ENCODE results near the gene SLC25A51. TPM values are rescaled to one million over a fixed set of nuclear protein-coding genes. Genes with fewer than 3 reads are reported as not detected.

SLC25A51 gene
- total and polyA plus RNA-seq, 2 experiments from 2014 or later, result 5.3 to 22.0 TPM

GRCh38 chr9:37892063-37892462, 11.9 kb downstream of the SLC25A51 start:
- H3K4me1 ChIP-seq (ENCODE audit: insufficient read depth), result no peaks in the 10 kb centered on the region
- Mint-ChIP-seq H3K27ac (no peak overlapping the region), H3K4me3 (no peak overlapping the region), H3K9me3 (no peaks in the 10 kb centered on the region), H3K36me3 (ENCODE audit: low read depth) (peaks cover 59% of the 10 kb centered on the region), H3K4me1 (no peaks in the 10 kb centered on the region), H3K27me3 (ENCODE audit: insufficient read depth, low read depth, poor library complexity) (no peaks in the 10 kb centered on the region)
- no peak for DNase-seq (ENCODE audit: low spot score)
- 0 out of 2 replicates have a peak, but pooled peaks cover under 1% of the 10 kb centered on the region for H4K20me1 ChIP-seq (replicated peaks; ENCODE audit: insufficient read depth)
- no peak for TF ChIP-seq NANOG (IDR thresholded peaks at IDR 0.05; ENCODE audit: borderline replicate concordance)
- TF ChIP-seq, protein P1, sequence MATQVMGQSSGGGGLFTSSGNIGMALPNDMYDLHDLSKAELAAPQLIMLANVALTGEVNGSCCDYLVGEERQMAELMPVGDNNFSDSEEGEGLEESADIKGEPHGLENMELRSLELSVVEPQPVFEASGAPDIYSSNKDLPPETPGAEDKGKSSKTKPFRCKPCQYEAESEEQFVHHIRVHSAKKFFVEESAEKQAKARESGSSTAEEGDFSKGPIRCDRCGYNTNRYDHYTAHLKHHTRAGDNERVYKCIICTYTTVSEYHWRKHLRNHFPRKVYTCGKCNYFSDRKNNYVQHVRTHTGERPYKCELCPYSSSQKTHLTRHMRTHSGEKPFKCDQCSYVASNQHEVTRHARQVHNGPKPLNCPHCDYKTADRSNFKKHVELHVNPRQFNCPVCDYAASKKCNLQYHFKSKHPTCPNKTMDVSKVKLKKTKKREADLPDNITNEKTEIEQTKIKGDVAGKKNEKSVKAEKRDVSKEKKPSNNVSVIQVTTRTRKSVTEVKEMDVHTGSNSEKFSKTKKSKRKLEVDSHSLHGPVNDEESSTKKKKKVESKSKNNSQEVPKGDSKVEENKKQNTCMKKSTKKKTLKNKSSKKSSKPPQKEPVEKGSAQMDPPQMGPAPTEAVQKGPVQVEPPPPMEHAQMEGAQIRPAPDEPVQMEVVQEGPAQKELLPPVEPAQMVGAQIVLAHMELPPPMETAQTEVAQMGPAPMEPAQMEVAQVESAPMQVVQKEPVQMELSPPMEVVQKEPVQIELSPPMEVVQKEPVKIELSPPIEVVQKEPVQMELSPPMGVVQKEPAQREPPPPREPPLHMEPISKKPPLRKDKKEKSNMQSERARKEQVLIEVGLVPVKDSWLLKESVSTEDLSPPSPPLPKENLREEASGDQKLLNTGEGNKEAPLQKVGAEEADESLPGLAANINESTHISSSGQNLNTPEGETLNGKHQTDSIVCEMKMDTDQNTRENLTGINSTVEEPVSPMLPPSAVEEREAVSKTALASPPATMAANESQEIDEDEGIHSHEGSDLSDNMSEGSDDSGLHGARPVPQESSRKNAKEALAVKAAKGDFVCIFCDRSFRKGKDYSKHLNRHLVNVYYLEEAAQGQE (IDR thresholded peaks at IDR 0.05; ENCODE audit: unreplicated experiment), result no peak
- TF ChIP-seq ZNF331 (CRISPR knock-in tag; IDR thresholded peaks at IDR 0.05; ENCODE audit: low read depth), result no peak
- no peak for TF ChIP-seq JUNB (IDR thresholded peaks at IDR 0.05; ENCODE audit: unreplicated experiment)
- no peak for TF ChIP-seq EZH2phosphoT487 (IDR thresholded peaks at IDR 0.05; ENCODE audit: unreplicated experiment)
- TF ChIP-seq ETS1 (IDR thresholded peaks at IDR 0.05), result no peak
- no peak for TF ChIP-seq CTCF (conservative IDR thresholded peaks at IDR 0.05; ENCODE audit: low read depth in 2 of 2)
- TF ChIP-seq, protein P2, sequence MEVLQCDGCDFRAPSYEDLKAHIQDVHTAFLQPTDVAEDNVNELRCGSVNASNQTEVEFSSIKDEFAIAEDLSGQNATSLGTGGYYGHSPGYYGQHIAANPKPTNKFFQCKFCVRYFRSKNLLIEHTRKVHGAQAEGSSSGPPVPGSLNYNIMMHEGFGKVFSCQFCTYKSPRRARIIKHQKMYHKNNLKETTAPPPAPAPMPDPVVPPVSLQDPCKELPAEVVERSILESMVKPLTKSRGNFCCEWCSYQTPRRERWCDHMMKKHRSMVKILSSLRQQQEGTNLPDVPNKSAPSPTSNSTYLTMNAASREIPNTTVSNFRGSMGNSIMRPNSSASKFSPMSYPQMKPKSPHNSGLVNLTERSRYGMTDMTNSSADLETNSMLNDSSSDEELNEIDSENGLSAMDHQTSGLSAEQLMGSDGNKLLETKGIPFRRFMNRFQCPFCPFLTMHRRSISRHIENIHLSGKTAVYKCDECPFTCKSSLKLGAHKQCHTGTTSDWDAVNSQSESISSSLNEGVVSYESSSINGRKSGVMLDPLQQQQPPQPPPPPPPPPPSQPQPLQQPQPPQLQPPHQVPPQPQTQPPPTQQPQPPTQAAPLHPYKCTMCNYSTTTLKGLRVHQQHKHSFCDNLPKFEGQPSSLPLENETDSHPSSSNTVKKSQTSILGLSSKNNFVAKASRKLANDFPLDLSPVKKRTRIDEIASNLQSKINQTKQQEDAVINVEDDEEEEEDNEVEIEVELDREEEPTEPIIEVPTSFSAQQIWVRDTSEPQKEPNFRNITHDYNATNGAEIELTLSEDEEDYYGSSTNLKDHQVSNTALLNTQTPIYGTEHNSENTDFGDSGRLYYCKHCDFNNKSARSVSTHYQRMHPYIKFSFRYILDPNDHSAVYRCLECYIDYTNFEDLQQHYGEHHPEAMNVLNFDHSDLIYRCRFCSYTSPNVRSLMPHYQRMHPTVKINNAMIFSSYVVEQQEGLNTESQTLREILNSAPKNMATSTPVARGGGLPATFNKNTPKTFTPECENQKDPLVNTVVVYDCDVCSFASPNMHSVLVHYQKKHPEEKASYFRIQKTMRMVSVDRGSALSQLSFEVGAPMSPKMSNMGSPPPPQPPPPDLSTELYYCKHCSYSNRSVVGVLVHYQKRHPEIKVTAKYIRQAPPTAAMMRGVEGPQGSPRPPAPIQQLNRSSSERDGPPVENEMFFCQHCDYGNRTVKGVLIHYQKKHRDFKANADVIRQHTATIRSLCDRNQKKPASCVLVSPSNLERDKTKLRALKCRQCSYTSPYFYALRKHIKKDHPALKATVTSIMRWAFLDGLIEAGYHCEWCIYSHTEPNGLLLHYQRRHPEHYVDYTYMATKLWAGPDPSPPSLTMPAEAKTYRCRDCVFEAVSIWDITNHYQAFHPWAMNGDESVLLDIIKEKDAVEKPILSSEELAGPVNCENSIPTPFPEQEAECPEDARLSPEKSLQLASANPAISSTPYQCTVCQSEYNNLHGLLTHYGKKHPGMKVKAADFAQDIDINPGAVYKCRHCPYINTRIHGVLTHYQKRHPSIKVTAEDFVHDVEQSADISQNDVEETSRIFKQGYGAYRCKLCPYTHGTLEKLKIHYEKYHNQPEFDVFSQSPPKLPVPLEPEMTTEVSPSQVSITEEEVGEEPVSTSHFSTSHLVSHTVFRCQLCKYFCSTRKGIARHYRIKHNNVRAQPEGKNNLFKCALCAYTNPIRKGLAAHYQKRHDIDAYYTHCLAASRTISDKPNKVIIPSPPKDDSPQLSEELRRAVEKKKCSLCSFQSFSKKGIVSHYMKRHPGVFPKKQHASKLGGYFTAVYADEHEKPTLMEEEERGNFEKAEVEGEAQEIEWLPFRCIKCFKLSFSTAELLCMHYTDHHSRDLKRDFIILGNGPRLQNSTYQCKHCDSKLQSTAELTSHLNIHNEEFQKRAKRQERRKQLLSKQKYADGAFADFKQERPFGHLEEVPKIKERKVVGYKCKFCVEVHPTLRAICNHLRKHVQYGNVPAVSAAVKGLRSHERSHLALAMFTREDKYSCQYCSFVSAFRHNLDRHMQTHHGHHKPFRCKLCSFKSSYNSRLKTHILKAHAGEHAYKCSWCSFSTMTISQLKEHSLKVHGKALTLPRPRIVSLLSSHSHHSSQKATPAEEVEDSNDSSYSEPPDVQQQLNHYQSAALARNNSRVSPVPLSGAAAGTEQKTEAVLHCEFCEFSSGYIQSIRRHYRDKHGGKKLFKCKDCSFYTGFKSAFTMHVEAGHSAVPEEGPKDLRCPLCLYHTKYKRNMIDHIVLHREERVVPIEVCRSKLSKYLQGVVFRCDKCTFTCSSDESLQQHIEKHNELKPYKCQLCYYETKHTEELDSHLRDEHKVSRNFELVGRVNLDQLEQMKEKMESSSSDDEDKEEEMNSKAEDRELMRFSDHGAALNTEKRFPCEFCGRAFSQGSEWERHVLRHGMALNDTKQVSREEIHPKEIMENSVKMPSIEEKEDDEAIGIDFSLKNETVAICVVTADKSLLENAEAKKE (CRISPR knock-in tag; IDR thresholded peaks at IDR 0.05), result no peak
- TF ChIP-seq CREB1 (CRISPR knock-in tag; IDR thresholded peaks at IDR 0.05; ENCODE audit: low read depth), result no peak
- no peak for TF ChIP-seq POLR2AphosphoS5 (IDR thresholded peaks at IDR 0.05; ENCODE audit: low read depth)
- TF ChIP-seq ZNF114 (CRISPR knock-in tag; IDR thresholded peaks at IDR 0.05), result no peak
- no peak for TF ChIP-seq STAT1 (IDR thresholded peaks at IDR 0.05; ENCODE audit: unreplicated experiment)
- no peak for TF ChIP-seq EZH2 (IDR thresholded peaks at IDR 0.05; ENCODE audit: low read depth, unreplicated experiment)
- no peak for ATAC-seq
- H3K36me3 ChIP-seq (ENCODE audit: insufficient read depth), result peaks cover 4% of the 10 kb centered on the region; the same call in 1 of the 2 replicates
- no peaks in the 10 kb centered on the region for H3K9me2 ChIP-seq (ENCODE audit: insufficient read depth)
- H3K4me2 ChIP-seq, result no peak overlapping the region
- H3K79me2 ChIP-seq (replicated peaks; ENCODE audit: insufficient read depth), result no peaks in the 10 kb centered on the region
- H2AFZ ChIP-seq, result no peak overlapping the region
- H3K27ac ChIP-seq (ENCODE audit: low read depth), result no peak overlapping the region
- H3K27me3 ChIP-seq (ENCODE audit: insufficient read depth), result no peaks in the 10 kb centered on the region
- no peak overlapping the region for H3K4me3 ChIP-seq
- H3F3A ChIP-seq (replicated peaks; ENCODE audit: low read depth), result no peaks in the 10 kb centered on the region

Measured in GM23338 (cell line).